ENCODE measurements around the gene CD6. TPM values are rescaled to one million over a fixed set of nuclear protein-coding genes. Genes with fewer than 3 reads are reported as not detected.

CD6 gene
- total RNA-seq, 1 donor from 2014 or later, result 0.16 TPM

DNA sequence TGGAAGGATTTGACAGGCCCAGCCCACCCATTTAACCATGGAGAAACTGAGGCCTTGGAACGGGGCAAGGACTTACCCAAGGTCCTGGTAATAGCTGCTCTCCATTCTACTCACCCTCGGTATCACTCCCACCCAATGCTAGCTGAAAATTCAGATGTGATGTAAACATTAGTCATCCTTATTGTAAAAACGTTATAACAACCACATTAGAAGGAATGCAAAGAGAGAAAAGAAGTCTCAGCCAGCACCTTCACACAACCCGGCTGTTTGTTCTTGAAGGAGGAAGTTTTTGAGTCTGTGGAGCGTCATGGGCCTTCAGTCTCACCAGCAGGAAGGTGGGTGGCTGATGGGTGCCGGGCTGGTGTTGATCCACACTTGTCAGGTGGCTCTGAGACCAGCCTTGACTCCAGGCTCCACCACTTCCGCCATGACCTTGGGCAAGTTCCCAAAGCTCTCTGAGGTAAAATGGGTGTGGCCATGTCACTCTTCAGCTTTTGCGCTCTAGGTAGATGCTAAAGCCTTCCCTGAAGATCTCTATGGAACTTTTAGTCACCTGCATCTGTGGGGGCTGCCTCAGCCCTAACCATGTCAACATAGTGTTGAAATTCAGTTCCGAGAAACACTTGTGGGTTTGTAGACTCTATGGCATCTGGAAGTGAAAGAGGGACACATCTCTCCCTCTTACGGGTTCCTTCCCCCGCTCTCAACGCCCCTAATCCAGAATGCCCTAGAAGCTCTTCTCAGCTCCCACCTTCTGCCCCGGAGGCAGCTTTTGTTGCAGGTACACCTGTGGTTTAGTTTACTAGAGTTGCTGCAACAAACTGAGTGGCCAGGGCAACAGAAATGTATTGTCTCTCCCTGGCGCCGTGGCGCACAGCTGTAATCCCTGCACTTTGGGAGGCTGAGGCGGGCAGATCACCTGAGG, 14.8 kb downstream of the CD6 start:
- no peak for DNase-seq

DNA sequence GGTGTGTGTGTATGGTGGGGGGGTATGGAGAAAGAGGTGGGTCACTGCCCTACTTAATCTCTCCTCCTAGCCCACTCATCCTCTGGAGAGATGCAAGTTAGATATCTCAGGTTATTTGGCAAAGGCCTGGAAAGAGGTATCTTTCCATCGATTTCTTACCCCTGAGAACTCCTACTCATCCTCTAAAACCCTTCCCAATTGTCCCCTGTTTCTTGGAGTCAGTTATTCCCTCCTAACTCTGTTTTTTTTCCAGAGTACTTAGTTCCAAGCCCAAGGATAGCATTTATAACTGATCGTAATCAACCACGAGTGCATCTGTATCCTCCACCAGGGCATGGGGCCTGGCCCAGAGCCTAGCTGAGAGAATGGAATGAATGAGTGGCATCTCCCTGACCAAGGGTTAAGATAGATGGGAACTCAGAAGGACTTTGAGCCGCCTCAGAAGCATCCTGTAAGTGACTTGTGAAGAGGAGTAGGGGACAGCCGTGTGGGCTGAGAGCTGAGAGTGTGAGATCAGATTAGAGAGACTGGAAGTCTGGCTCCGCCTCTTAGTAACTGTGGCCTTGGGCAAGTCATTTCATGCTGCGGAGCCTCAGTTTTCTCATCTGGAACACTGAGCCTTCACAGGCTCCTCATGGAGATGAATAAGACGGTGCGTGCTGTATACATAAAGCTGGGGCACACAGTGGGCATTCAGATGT, 16.2 kb downstream of the CD6 start:
- no peak for DNase-seq

DNA sequence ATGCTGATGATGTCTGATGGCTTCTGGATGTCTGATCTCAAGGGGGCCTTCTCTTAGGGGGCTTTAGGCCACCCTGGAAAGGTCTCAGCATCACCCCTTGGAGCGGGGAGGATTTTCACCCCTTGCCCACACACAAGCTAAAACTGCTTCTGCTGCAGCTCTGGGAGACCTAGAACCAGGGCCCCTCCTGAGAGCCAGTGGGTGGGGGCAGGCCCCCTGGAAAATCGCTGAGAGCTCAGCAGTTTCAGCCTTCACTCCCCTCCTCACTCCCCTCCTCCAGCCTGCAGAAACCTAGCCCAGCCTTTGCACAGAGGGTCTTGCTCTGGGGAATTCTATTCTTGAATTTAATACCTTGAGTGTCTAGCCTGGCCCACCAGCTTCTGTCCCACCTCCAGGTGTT, 17.2 kb downstream of the CD6 start:
- no peak for DNase-seq

DNA sequence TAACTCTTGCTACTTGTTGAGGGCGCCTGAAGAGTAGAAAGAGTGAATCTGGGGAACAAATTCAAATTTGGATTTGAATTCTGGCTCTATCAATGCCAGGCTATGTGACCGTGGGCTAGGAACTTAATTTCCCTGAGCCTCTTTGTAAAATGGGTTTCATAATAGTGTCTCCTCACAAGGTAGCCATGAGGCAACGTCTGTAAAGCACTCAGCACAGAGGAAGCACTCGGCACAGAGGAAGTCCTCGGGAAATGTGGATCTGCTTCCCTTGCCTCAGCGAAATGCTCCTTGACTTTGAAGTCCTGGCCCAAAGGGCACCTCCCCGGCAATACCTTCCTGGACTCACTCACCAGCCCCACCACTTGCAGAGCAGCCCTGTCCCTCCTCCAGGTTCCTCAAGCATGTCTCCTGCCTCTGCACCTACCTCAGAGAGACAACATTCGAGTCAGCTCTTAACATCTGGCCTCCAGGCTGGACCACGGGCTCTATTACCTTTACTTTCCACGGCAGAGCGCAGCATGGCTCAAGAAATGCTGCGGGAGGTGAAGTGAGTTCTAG, 17.7 kb downstream of the CD6 start:
- DNase-seq, result no peak

DNA sequence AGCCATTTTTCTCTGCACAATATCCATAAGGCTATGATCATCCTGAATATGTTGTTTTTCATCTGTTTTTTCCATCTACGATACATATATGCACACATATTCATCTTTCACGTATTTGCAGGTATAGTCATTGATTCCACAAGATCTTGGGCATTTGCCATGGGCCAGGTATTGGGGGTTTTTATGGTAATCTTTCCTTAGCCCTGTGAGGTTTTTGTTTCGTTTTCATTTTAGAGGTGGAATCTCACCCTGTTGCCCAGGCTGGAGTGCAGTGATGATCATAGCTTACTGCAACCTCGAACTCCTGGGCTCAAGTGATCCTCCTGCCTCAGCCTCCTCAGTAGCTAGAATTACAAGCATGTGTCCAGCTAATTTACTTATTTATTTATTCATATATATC, 20.0 kb downstream of the CD6 start:
- DNase-seq, result no peak

DNA sequence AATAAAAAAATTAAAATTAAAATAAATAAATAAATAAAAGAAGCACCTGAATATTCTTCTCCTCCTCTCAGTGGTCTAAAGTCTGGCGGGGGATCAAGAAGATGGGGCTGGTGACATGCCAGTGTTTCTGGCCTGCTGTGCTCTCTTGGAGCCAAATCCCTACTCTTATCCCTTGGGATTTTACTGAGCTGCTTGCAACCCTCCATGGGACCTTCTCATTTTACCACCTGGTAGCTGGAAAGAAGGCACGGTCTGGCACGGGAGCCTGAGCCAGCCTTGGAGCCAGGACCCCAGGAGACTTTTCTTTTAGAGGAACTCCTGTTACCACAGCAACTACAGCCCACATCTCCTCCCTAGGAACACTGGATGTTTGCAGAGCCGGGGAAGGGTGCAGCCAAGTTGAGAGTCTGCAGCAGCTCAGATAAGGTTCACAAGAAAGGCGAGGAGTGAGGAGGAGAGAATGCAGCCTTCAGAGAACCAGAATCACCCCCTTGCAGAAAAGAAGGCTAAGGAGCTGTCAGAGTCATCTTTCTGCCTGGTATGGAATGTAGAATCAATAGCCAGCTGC, 21.4 kb downstream of the CD6 start:
- no peak for DNase-seq

DNA sequence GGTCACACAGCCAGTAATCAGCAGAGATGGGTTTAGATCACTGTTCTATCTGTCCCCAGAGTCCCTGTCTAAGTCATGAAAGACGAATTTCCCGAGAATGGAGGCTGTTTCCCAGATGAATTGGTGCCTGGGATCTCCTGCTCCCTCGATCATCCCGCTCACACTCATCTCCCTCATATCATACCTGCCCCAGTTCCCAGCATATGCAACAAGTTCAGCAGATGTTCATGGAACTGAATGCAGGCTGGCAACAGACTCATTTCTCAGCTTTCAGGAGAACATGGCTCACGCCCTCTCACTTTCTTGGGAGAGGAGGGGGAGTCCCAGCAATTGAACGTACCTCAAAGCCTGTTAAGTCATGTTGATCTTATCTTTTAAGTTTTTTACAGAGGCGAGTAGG, 22.1 kb downstream of the CD6 start:
- DNase-seq, result no peak

DNA sequence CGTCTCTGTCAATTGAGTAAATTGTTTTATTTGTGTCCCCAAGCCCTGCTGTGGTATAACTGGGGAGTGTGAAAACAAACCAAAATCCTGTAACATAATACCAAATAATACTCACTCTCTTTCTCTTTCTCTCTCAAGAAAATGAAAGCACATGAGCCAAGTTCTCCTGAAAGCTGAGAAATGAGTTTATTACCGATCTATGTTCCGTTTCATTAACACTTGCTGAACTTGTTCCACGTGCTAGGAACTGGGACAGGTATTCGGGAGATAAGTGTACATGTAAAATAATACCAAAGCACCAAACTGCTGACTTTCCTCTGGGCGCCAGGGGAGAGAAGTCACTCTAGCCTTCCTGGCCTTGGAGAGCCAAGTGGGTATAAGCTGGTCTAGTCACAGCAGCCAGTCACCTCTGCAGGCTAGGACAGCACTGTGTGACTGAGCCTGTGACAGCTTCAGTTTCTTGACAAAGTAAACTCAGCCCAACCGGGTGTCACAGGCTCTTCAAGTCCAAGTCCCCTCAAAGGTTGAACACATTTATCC, 23.1 kb downstream of the CD6 start:
- no peak for DNase-seq

DNA sequence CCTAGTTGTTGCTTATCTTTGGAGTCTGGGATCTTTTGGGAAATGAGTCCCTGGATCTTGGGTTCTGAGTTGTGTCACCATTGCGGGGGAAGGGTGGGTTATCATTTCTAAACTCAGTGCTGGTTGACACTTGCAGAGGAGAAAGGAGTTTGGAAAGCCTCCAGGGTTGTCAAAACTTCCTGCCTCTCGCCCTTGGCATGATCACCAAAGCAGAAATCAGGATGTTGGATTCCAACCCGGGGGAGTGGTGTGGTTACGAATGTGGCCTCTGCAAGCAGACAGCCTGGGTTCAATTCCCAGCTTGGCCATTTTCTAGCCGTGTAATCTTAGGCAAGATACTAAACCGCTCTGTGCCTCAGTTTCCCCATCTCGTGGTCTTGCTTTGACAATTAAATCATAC, 24.3 kb downstream of the CD6 start:
- no peak for DNase-seq

DNA sequence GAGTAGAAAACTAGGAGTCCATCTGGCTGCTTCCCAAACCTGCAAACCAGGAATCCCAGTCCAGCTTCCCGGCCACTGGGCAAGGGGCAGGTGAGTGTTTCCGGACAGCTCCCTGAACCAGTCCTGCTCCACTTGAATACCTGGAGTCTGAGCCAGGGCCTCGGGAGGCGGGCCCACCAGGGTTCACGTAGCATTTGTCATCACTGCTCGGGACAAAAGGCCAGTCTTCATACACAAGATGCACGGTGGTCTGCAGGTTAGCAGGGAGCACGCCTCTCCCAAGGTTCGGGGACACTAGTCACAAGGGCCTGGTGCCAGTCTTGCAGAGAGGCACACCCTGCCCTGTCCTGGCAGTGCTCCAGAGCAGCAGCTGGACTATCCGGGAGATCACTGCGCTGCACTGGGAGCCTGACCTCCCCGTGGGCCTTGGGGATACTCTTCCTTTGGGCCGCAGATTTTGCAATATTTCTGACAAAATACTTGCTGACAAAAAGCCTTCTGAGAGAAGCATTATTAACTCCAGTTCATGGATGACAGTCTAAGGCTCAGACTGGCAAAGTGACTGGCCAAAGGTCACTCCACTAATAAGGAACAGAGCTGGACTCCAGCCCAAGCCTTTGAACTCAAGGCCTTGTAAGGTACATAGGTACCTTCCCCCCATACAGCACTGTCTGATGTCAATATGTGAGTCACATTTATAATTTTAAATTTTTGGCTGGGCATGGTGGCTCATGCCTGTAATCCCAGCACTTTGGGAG, 25.1 kb downstream of the CD6 start:
- DNase-seq, result no peak

DNA sequence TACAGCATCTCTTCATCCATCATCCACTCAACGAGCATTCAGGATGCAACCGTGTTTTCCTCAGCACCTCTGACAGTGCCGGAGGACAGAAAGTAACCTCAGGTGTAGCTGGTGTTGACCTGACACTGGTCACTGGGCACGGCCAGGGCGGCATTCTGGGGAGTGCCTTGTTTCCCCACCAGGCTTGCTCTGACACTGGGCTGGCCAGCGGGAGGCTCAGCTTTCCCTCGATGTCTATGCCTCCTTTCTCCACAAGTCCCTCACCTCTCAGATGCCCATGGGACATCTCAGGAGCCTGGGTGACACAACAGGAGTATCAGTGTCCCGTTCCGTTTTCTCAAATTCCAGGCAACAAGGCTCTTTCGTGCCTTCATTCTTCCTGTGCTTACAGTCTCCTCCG, 28.9 kb downstream of the CD6 start:
- no peak for DNase-seq

DNA sequence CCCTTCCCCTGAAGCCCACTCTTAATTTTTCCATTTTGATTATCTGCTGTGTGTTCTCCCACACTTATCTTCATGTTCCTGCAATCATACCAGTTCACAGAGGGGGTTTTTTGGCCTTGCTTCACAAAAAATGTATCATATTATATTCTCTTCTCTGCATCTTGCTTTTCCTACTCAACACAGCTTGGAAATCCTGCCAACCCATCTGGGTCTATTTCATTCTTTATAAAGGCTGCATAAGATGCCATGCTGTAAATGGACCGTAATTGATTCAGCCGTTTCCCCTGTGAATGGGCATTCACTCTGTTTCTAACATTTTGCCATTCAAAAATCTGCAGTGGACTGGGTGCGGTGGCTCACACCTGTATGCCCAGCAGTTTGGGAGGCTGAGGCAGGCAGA, 30.5 kb downstream of the CD6 start:
- no peak for DNase-seq

DNA sequence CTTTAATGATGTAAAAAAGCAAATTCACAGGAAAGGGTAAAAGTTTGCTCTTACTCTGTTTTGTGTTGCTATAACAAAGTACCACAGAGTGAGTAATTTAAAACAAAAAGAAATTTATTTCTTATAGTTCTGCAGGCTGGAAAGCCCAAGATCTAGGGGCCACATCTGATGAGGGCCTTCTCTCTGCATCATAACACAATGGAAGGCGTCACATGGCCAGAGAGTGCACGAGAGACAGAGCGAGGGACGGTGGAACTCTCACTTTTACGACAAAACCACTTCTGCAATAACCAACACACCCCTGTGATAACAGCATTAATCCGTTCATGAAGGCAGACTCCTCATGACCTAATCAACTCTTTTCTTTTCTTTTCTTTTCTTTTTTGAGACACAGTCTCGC, 31.1 kb downstream of the CD6 start:
- DNase-seq, result no peak

DNA sequence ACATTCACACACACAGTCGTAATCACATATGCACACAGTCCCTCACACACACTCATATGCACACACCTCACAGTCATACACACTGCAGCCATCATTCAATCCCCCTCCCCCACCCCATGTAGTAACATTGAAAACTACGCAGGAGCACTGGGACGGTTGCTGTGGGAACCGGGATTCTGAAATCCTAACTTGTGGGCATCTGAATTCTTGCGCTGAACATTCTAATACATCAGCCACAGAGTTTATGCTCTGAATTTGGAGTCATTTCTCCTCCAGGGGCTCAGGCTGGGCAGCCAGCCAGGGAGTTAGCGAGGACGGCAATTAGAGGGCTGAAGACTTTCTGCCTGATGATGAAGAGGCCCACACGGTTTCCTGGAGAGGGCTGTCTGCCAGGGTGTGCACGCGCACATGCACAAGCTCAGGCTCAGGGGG, 32.7 kb downstream of the CD6 start:
- DNase-seq, result no peak

DNA sequence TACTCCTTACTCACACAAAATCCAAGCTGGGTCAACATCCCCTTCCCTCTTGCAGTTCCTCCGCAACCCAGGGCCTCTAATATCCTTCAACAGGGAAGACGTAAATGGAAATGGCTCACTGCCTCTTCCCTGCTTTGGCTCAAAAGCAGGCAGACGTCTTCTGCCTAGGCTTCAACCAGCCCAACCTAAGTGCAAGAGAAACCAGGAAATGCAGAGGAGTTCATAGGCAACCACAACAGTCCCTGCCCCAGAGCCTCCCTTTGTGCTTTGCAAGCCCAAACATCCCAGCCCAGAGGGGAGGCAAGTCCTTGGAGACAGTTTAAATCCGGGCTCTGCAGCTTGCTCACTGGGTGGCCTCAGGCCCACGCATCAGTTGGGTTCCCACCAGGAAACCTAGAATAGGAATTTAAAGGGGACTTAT, 33.3 kb downstream of the CD6 start:
- DNase-seq, result no peak

DNA sequence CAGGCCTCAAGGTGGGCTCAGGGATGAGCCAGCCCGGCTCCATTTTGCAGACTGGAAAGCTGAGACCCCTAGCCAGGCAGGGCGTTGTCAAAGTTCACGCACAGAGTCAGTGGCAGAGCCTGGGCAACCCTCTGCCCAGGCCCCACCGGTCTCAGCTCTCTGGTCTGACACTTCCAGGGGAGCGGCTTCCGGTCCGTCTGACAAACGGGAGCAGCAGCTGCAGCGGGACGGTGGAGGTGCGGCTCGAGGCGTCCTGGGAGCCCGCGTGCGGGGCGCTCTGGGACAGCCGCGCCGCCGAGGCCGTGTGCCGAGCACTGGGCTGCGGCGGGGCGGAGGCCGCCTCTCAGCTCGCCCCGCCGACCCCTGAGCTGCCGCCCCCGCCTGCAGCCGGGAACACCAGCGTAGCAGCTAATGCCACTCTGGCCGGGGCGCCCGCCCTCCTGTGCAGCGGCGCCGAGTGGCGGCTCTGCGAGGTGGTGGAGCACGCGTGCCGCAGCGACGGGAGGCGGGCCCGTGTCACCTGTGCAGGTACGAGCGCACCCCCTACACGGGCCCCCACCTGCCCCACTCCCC, 36.0 kb downstream of the CD6 start:
- no peak for DNase-seq

DNA sequence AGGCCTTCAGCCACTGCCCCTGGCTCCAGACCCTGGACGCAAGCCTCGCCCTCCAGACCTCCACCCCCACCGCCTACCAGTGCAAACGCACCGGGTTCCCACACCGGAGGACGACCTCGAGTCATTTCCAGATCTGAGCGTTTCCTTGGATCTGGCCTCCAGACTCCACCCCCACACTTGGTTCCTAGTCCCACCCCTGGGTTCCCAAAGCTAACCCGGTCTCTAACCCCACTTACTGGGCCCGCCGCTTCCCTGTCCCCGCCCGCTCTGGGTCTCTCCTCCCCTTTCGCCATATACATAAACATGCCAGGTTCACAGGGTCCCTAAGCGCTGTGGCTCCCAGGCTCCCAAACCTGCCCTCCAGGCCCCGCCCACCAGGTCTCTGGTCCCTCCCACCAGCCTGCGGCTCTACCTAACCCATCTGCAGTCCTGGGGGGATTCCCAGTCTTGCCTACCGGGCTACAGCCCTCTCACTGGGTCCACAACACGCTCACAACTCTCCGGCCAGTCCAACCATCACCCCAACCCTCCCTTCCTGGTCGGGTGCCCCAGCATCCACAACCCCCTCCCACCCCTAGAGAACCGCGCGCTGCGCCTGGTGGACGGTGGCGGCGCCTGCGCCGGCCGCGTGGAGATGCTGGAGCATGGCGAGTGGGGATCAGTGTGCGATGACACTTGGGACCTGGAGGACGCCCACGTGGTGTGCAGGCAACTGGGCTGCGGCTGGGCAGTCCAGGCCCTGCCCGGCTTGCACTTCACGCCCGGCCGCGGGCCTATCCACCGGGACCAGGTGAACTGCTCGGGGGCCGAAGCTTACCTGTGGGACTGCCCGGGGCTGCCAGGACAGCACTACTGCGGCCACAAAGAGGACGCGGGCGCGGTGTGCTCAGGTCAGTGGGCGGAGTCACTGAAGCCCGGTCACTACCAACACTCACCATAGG, 36.7 kb downstream of the CD6 start:
- no peak for DNase-seq

DNA sequence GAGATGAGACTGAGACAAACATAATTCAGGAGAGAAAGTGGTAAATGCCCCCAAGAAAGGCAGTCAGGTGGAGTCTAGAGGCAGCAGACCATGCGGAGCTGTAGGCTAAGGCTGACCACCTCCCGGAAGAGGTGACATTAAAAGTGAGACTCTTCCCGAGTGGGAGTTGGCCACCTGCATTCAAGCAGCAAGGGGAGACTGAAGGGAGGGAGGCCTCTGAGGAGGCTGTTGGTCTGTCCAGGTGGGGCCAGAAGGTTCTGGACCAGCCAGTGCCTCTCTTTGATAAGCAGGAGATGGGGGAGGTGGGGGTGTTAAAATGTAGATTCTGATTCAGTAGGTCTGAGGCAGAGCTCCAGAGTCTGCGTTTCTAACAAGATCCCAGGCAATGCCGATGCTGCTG, 37.5 kb downstream of the CD6 start:
- no peak for DNase-seq

DNA sequence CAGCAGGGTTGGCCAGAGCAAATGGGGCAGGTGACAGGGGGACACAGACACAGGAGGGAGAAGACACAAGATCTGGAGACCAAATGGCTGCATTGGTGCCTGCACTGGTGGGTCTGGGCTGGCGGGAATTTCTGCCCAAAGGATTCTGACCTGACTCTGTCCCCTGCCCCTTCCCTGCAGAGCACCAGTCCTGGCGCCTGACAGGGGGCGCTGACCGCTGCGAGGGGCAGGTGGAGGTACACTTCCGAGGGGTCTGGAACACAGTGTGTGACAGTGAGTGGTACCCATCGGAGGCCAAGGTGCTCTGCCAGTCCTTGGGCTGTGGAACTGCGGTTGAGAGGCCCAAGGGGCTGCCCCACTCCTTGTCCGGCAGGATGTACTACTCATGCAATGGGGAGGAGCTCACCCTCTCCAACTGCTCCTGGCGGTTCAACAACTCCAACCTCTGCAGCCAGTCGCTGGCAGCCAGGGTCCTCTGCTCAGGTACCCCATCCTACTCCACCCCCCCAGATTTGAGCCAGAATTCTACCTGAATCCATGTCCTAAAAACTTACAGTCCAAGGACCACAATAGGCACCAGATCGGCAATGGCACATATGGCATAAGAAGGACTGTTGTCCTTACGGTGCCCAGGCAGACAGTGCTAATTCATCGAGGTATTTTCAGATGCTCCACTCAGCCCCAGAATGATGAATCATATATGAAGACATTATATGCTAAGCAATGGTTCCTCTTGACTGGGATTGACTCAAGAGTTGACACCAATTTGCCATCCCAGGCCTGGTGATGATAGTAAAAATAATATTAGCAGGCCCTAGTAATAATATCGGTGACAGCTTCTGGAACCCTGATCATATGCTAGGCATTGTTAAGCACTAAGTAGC, 38.2 kb downstream of the CD6 start:
- DNase-seq, result no peak

All from occipital lobe (tissue), 2 donors.